ENCODE measurements around the gene SCO2. TPM values are rescaled to one million over a fixed set of nuclear protein-coding genes. Genes with fewer than 3 reads are reported as not detected.

The SCO2 gene
- total RNA-seq, 4 donors from 2014 or later = 1.5 to 9.4 (median 4.4) TPM

GRCh38 chr22:50570861-50571260 is 45.5 kb upstream of the SCO2 start:
- TF ChIP-seq, protein P1, sequence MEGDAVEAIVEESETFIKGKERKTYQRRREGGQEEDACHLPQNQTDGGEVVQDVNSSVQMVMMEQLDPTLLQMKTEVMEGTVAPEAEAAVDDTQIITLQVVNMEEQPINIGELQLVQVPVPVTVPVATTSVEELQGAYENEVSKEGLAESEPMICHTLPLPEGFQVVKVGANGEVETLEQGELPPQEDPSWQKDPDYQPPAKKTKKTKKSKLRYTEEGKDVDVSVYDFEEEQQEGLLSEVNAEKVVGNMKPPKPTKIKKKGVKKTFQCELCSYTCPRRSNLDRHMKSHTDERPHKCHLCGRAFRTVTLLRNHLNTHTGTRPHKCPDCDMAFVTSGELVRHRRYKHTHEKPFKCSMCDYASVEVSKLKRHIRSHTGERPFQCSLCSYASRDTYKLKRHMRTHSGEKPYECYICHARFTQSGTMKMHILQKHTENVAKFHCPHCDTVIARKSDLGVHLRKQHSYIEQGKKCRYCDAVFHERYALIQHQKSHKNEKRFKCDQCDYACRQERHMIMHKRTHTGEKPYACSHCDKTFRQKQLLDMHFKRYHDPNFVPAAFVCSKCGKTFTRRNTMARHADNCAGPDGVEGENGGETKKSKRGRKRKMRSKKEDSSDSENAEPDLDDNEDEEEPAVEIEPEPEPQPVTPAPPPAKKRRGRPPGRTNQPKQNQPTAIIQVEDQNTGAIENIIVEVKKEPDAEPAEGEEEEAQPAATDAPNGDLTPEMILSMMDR (IDR thresholded peaks at IDR 0.05) = no peak
- TF ChIP-seq POLR2A (IDR thresholded peaks at IDR 0.05) = no peak
- DNase-seq (ENCODE audit: low spot score in 2 of 2) = no peak
- no peak overlapping the region for H3K4me3 ChIP-seq (ENCODE audit: low read depth, poor library complexity, severe bottlenecking)
- WGBS, 2 donors = 94 to 99% methylated on average over 9 to 12 of the region's 12 CpGs
- intact Hi-C loops (cut with DNase I; ENCODE audit: low total_unique reads) = no loop called here

- H3K4me3 ChIP-seq (ENCODE audit: low read depth, poor library complexity, severe bottlenecking) = no peak overlapping the region
- no peak for TF ChIP-seq POLR2A (IDR thresholded peaks at IDR 0.05)
- TF ChIP-seq, protein P1 (IDR thresholded peaks at IDR 0.05) = no peak
- intact Hi-C loops (cut with DNase I; ENCODE audit: low total_unique reads) = no loop called here
- no peak for DNase-seq (ENCODE audit: low spot score in 2 of 2)
- 93 to 95% methylated on average over 10 to 13 of the region's 13 CpGs for WGBS, 2 donors
These were observed 44.6 kb upstream of the SCO2 start for GRCh38 chr22:50569896-50570535.

DNA sequence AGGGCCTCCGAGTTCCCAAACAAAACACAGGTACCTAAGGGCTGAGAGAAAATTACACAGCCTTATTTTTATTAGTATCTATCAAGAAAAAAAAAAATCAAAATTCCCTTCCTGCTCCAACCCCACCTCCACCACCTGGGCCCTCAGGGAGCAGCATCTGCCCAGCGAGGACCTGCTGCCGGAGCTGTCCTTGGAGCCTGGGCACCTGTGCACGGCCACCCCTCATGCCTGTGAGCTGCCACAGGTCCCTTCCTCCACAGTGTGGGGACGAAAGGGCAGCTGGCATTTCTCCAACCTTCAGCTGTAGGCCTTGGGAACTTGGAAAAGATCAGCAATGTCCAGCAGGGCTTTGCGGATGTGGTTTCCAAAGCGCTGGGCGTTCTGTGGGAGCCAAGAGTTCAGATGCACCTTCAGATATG is 43.7 kb upstream of the SCO2 start:
- TF ChIP-seq, protein P1 (IDR thresholded peaks at IDR 0.05) = no peak
- no peak for TF ChIP-seq POLR2A (IDR thresholded peaks at IDR 0.05)
- intact Hi-C loops (cut with DNase I; ENCODE audit: low total_unique reads) = no loop called here
- WGBS, 2 donors = 85 to 88% methylated on average over 8 of the region's 8 CpGs
- no peak overlapping the region for H3K4me3 ChIP-seq (ENCODE audit: low read depth, poor library complexity, severe bottlenecking)
- no peak for DNase-seq (ENCODE audit: low spot score in 2 of 2)

GRCh38 chr22:50568626-50569025 is 43.2 kb upstream of the SCO2 start:
- no peak for DNase-seq (ENCODE audit: low spot score in 2 of 2)
- no peak for TF ChIP-seq POLR2A (IDR thresholded peaks at IDR 0.05)
- TF ChIP-seq, protein P1 (IDR thresholded peaks at IDR 0.05) = no peak
- 70 to 71% methylated on average over 7 of the region's 7 CpGs for WGBS, 2 donors
- H3K4me3 ChIP-seq (ENCODE audit: low read depth, poor library complexity, severe bottlenecking) = no peak overlapping the region
- intact Hi-C loops (cut with DNase I; ENCODE audit: low total_unique reads) = no loop called here

DNA sequence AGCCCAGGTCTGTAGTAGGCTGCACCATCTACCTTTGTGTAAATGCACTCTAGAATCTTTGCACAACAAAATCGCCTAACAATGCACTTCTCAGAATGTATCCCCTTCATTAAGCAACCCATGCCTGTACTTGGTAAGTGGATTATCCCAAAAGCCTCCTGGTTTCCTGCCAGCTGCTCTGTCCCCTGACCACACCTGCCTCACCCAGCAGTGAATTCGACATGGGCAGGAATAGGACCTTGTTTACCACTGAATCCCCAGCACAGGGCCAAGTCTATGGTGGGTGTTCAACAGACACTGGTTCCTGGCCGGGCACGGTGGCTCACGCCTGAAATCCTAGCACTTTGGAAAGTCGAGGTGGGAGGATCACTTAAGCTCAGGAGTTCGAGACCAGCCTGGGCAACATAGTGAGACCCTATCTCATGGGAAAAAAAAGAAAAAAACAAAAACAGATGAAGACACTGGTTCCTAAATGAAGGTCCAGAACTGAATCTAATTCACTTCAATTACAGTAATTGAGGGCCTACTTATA is 42.4 kb upstream of the SCO2 start:
- 92 to 94% methylated on average over 7 of the region's 7 CpGs for WGBS, 2 donors
- DNase-seq (ENCODE audit: low spot score in 2 of 2) = no peak

More for the DNA sequence above, 42.4 kb upstream of the SCO2 start:
- intact Hi-C loops (cut with DNase I; ENCODE audit: low total_unique reads) = no loop called here
- H3K4me3 ChIP-seq (ENCODE audit: low read depth, poor library complexity, severe bottlenecking) = no peak overlapping the region
- TF ChIP-seq POLR2A (IDR thresholded peaks at IDR 0.05) = no peak
- TF ChIP-seq, protein P1 (IDR thresholded peaks at IDR 0.05) = no peak
